ENCODE measurements around the gene CSNK1E.

DNA sequence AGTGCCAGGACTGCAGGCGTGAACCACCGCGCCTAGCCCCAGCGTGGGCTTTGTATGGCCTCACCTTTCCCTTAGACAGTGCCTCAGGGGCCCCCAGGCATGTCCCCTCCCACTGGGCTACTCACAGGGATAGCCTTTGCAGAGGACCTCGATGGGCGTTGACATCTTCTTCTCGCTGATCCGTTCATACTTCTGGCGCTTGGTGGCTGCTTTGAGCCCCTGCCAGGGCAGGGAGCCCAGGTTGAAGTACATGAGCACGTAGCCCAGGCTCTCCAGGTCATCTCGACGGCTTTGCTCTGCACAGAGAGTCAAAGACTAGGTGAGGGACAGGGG, 17.5 kb downstream of the CSNK1E start:
- TF ChIP-seq, protein P1, sequence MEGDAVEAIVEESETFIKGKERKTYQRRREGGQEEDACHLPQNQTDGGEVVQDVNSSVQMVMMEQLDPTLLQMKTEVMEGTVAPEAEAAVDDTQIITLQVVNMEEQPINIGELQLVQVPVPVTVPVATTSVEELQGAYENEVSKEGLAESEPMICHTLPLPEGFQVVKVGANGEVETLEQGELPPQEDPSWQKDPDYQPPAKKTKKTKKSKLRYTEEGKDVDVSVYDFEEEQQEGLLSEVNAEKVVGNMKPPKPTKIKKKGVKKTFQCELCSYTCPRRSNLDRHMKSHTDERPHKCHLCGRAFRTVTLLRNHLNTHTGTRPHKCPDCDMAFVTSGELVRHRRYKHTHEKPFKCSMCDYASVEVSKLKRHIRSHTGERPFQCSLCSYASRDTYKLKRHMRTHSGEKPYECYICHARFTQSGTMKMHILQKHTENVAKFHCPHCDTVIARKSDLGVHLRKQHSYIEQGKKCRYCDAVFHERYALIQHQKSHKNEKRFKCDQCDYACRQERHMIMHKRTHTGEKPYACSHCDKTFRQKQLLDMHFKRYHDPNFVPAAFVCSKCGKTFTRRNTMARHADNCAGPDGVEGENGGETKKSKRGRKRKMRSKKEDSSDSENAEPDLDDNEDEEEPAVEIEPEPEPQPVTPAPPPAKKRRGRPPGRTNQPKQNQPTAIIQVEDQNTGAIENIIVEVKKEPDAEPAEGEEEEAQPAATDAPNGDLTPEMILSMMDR (IDR thresholded peaks at IDR 0.05; ENCODE audit: low read depth, low read length), result no peak
- no peak for TF ChIP-seq EZH2phosphoT487 (IDR thresholded peaks at IDR 0.05; ENCODE audit: low read depth)
